Heart left ventricle (tissue), 16 donors: Measurements from ENCODE around the gene DNAJB6. TPM values are rescaled to one million over a fixed set of nuclear protein-coding genes. Genes with fewer than 3 reads are reported as not detected.

ENCODE experiments used
- ATAC-seq, 4 donors: fragments of 200-7000 bp; cut with Tn5 transposase; one replicate each; pipeline ENCODE4 v1.9.1; 2020 to 2022; ENCODE audit warnings: moderate library complexity in 4 of 4, mild to moderate bottlenecking in 3 of 4, moderate number of reproducible peaks in 1 of 4
- DNase-seq, 5 donors: peaks; one replicate each; pipeline ENCODE4 v3.0.0-alpha.2; 2020
- H3K27ac ChIP-seq, 12 donors: fragments of 200-600 bp; sonication (generic) in 4 of 12; one replicate each; pipeline versions ENCODE4 v1.5.0 to v1.8.0; 2016 to 2022; ENCODE audit warnings: mild to moderate bottlenecking in 2 of 12
- H3K27me3 ChIP-seq, 9 donors: fragments of 200-600 bp; sonication (generic) in 2 of 9; one replicate each; pipeline versions ENCODE4 v1.5.1 to v1.8.0; 2016 to 2022; ENCODE audit warnings: mild to moderate bottlenecking in 3 of 9
- H3K36me3 ChIP-seq, 9 donors: fragments of 200-600 bp; sonication (generic) in 2 of 9; one replicate each; pipeline versions ENCODE4 v1.5.0 to v1.8.0; 2018 to 2022; ENCODE audit warnings: mild to moderate bottlenecking in 2 of 9
- H3K4me1 ChIP-seq, 12 donors: fragments of 200-600 bp; sonication (generic) in 4 of 12; one replicate each; pipeline versions ENCODE4 v1.5.0 to v1.8.0; 2016 to 2022; ENCODE audit warnings: mild to moderate bottlenecking in 3 of 12
- H3K4me3 ChIP-seq, 12 donors: fragments of 200-600 bp; sonication (generic) in 4 of 12; one replicate each; pipeline versions ENCODE4 v1.5.0 to v1.8.0; 2017 to 2022; ENCODE audit warnings: mild to moderate bottlenecking in 9 of 12, moderate library complexity in 4 of 12
- H3K9me3 ChIP-seq, 12 donors: fragments of 200-600 bp; sonication (generic) in 4 of 12; one replicate each; pipeline versions ENCODE4 v1.5.0 to v1.8.0; 2016 to 2022; ENCODE audit warnings: mild to moderate bottlenecking in 1 of 12
- CTCF ChIP-seq, 12 donors: fragments of 200-600 bp; sonication (generic) in 4 of 12; IDR thresholded peaks; one replicate each; pipeline versions ENCODE4 v1.5.0 to v1.8.0; 2018 to 2022; ENCODE audit warnings: antibody characterized with exemption in 12 of 12, mild to moderate bottlenecking in 5 of 12
- POLR2A ChIP-seq, 2 donors: fragments of 450-650 bp; IDR thresholded peaks; one replicate each; pipeline ENCODE4 v1.6.1; 2017; ENCODE audit warnings: antibody characterized with exemption in 2 of 2, mild to moderate bottlenecking in 2 of 2, moderate library complexity in 2 of 2
- WGBS, 4 donors: extraction: QIAGEN DNeasy Blood & Tissue Kit in 2 of 4; methylation state at CpG; one replicate each; pipeline versions ENCODE4 v1.1.5 to v1.1.7; 2013 to 2018; 5-methylcytosine and 5-hydroxymethylcytosine counted together
- intact Hi-C, 10 donors: fragments of 100-400 bp; cut with DNase I; formaldehyde crosslinking; loops; one replicate each; pipeline versions ENCODE4 v1.11.1 to v1.14.2; 2022
- polyA plus RNA-seq, 2 donors: library from polyadenylated mRNA; stranded (reverse); fragments of 200-250 nt; gene quantifications; one replicate each; pipeline ENCODE4 v1.2.3, GENCODE V29; 2013
- total RNA-seq, 9 donors: library from RNA; depleted of rRNA in 2 of 9; stranded (reverse); fragments of >200 nt in 2 of 9; fragmentation: NEBNext Ultra II Directional in 3 of 9; extraction: Animal tissue kit (Norgen Biotek cat#: 25700) in 3 of 9; gene quantifications; one replicate each; pipeline versions ENCODE4 v1.1.0 to v1.2.4, GENCODE V29; 2016 to 2023
- donor health status: ischemic (EF 13 %, LVEDD 7.1; RV severe dilation, severe dysfunction).
- donor health status: healthy with polysubstance abuse.
- donor health status: DM: no; HTN: yes; CAD: no.
- donor health status: DM: no; HTN: no; CAD: no.
- donor health status: ischemic (EF 25% LVEDD 6.9; RV normal size, moderate dysfunction).
- donor health status: ischemic (EF 25% LVEDD 5.7; RV mildly dilated, moderate dysfunction).
- donor health status: healthy.
- donor health status: DM: yes; HTN: yes; CAD: no.
- donor health status: ischemic (EF 35%, LVEDD 5.7; RV mildly dilated, moderate dysfunction).
- donor health status: nonischemic (EF 11% LVEDD 7.7; RV severe dilation, severe dysfunction).
- donor health status: DM: yes; HTN: yes; CAD: no.
- donor health status: PGD.
- donor health status: ischemic (EF 29% LVEDD 5.4; RV normal size, mild dysfunction).
- donor health status: nonischemic (EF 23%, LVEDD 6.1; RV moderate dilation, normal function).

Gene DNAJB6
- total and polyA plus RNA-seq, 11 donors = 118 to 237 (median 162) TPM

- ATAC-seq = no peak
- no peaks in the 10 kb centered on the region for H3K36me3 ChIP-seq
- no peak overlapping the region for H3K27ac ChIP-seq
- 85 to 88% (median 87%) methylated on average over 14 to 15 of the region's 15 CpGs for WGBS, 4 donors
- no peaks in the 10 kb centered on the region for H3K9me3 ChIP-seq
- H3K4me1 ChIP-seq = peaks cover 0 to 14% (median 7%) of the 10 kb centered on the region in 12 donors
- no peaks in the 10 kb centered on the region for H3K27me3 ChIP-seq
- peak in 2 of 5 donors; percentile 18 to 26 for DNase-seq
- no peak overlapping the region for H3K4me3 ChIP-seq
- intact Hi-C loops = no loop called here
- no peak for TF ChIP-seq POLR2A (IDR thresholded peaks at IDR 0.05)
- TF ChIP-seq CTCF (IDR thresholded peaks at IDR 0.05) = no peak
Measured at GRCh38 chr7:157429001-157429679, 92.3 kb downstream of the DNAJB6 start.

DNA sequence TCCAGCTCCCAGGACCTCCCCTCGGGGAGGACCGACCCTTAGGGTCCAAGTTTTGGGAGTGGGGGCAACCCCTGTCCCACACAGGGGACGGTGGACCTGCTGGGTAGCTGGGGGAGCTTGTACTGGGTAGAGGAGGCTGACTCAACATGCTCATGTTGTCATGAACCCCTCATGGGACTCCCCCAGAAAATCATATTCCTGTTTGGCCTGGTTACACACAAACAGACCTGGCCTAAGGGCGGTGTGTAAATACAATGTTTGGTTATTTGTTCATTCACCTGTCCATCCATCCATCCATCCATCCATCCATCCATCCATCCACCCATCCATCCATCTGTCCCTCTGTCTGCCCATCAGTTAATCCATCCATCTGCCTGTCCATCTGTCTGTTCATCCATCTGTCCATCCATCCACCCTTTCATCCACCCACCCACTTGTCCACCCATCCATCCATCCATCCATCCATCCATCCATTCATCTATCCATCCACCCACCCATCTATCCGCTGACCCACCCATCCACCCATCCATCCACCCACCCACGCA, 92.9 kb downstream of the DNAJB6 start:
- H3K9me3 ChIP-seq = no peaks in the 10 kb centered on the region
- DNase-seq = peak in 1 of 5 donors; percentile 9
- no peaks in the 10 kb centered on the region for H3K36me3 ChIP-seq
- peaks cover 0 to 11% (median 7%) of the 10 kb centered on the region in 12 donors for H3K4me1 ChIP-seq
- WGBS, 4 donors = 93 to 98% (median 94%) methylated on average over 4 to 6 of the region's 6 CpGs
- H3K27me3 ChIP-seq = no peaks in the 10 kb centered on the region
- no peak for TF ChIP-seq POLR2A (IDR thresholded peaks at IDR 0.05)
- TF ChIP-seq CTCF (IDR thresholded peaks at IDR 0.05) = no peak
- intact Hi-C loops = loop anchor here (5.0 to 10.0 kb wide), 5 partner anchors 255 to 978 kb away; no protein-coding TSS in a partner anchor
- no peak overlapping the region for H3K4me3 ChIP-seq
- no peak overlapping the region for H3K27ac ChIP-seq
- no peak for ATAC-seq

DNA sequence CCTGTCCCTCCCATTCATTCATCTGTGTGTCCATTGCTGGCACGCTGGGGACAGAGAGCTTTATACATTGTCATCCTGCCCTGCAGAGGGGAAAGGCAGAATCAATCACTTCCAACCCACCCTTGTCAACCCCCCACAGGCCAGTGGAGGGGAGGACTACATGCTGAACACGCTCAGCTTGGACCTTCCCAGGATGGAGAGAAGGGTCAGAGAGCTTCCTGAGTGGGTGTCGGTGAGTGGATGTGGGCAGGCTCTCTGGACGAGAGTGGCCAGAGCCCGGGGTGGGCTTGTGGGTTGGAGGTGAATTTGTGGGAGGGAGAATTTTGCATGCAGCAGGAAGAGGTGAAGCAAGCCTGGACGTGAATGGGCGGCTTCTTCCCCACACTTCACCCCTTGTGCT, 93.9 kb downstream of the DNAJB6 start:
- intact Hi-C loops = loop anchor here (5.0 to 10.0 kb wide), 5 partner anchors 254 to 977 kb away; no protein-coding TSS in a partner anchor
- TF ChIP-seq CTCF (IDR thresholded peaks at IDR 0.05) = no peak
- TF ChIP-seq POLR2A (IDR thresholded peaks at IDR 0.05) = no peak
- Histone ChIP-seq H3K36me3 (no peaks in the 10 kb centered on the region), H3K27ac (no peak overlapping the region), H3K4me1 (peaks cover 0 to 11% (median 7%) of the 10 kb centered on the region in 12 donors), H3K4me3 (no peak overlapping the region), H3K9me3 (no peaks in the 10 kb centered on the region), H3K27me3 (no peaks in the 10 kb centered on the region)
- WGBS, 4 donors = 82 to 90% (median 86%) methylated on average over 7 of the region's 7 CpGs
- ATAC-seq (no peak), DNase-seq (peak in 2 of 5 donors; percentile 9 to 11)

- Histone ChIP-seq H3K27me3 (no peaks in the 10 kb centered on the region), H3K9me3 (no peaks in the 10 kb centered on the region), H3K4me3 (no peak overlapping the region), H3K27ac (no peak overlapping the region), H3K4me1 (peaks cover 0 to 11% (median 7%) of the 10 kb centered on the region in 12 donors), H3K36me3 (no peaks in the 10 kb centered on the region)
- DNase-seq (peak in 2 of 5 donors; percentile 5 to 16), ATAC-seq (no peak)
- no peak for TF ChIP-seq POLR2A (IDR thresholded peaks at IDR 0.05)
- intact Hi-C loops = loop anchor here (5.0 to 10.0 kb wide), 5 partner anchors 253 to 976 kb away; no protein-coding TSS in a partner anchor
- 83 to 89% (median 88%) methylated on average over 25 to 29 of the region's 29 CpGs for WGBS, 4 donors
Measured at GRCh38 chr7:157431173-157431950, 94.6 kb downstream of the DNAJB6 start.
